GM19372 (cell line): Measurements from ENCODE around the gene PRR20G.
"Not testable (repeated sequence)": the region's sequence is repeated elsewhere in the genome, so short reads cannot be mapped to it uniquely, and the experiment has no call there.

Experiments used
- ATAC-seq: cut with Tn5 transposase; IDR thresholded peaks from one replicate; pipeline ENCODE4 v1.9.1; 2021; ENCODE audit warnings: mild to moderate bottlenecking, low read depth, moderate library complexity; ENCODE audit not compliant: unreplicated experiment

The PRR20G gene

GRCh38 chr3:127287840-127288239 is at the start of gene PRR20G:
Gene PRR20G, minus strand, starts transcription at chr3:127288046. Its CDS starts 681 bp downstream, at chr3:127287365.
- no peak for ATAC-seq

- ATAC-seq: no peak
These were observed 49.2 kb upstream of the PRR20G start for GRCh38 chr3:127337001-127337400.

GRCh38 chr3:127336101-127336500 is 48.3 kb upstream of the PRR20G start:
- no peak for ATAC-seq

- ATAC-seq: no peak
These were observed 42.5 kb upstream of the PRR20G start for GRCh38 chr3:127330385-127330784.

GRCh38 chr3:127329631-127330285 is 41.9 kb upstream of the PRR20G start:
- ATAC-seq: no peak

GRCh38 chr3:127328421-127328820 is 40.6 kb upstream of the PRR20G start:
- no peak for ATAC-seq

GRCh38 chr3:127326341-127326740 is 38.5 kb upstream of the PRR20G start:
- ATAC-seq: no peak

- no peak for ATAC-seq
These were observed 37.7 kb upstream of the PRR20G start for GRCh38 chr3:127325629-127325961.

GRCh38 chr3:127324913-127325628 is 37.2 kb upstream of the PRR20G start:
- no peak for ATAC-seq

- ATAC-seq: no peak
These were observed 36.2 kb upstream of the PRR20G start for GRCh38 chr3:127324076-127324475.

- no peak for ATAC-seq
These were observed 35.7 kb upstream of the PRR20G start for GRCh38 chr3:127323581-127323980.

- no peak for ATAC-seq
These were observed 33.5 kb upstream of the PRR20G start for GRCh38 chr3:127321371-127321770.

- no peak for ATAC-seq
These were observed 32.8 kb upstream of the PRR20G start for GRCh38 chr3:127320529-127321121.

- no peak for ATAC-seq
These were observed 28.8 kb upstream of the PRR20G start for GRCh38 chr3:127316685-127317084.

GRCh38 chr3:127312818-127313217 is 25.0 kb upstream of the PRR20G start:
- ATAC-seq: no peak

- not testable (repeated sequence) for ATAC-seq
These were observed 21.0 kb upstream of the PRR20G start for GRCh38 chr3:127308821-127309220.

GRCh38 chr3:127307916-127308315 is 20.1 kb upstream of the PRR20G start:
- ATAC-seq: no peak

GRCh38 chr3:127307112-127307835 is 19.4 kb upstream of the PRR20G start:
- ATAC-seq: no peak

- no peak for ATAC-seq
These were observed 18.7 kb upstream of the PRR20G start for GRCh38 chr3:127306361-127307111.

- ATAC-seq: no peak
These were observed 17.7 kb upstream of the PRR20G start for GRCh38 chr3:127305499-127306060.
